GM12878 (cell line): ENCODE data around the gene FGFBP3. TPM values are rescaled to one million over a fixed set of nuclear protein-coding genes. Genes with fewer than 3 reads are reported as not detected.

Experiments used
- ATF7 ChIP-seq: fragments of 450-650 bp; IDR thresholded peaks from 2 replicates; pipeline ENCODE4 v1.6.1; 2016; ENCODE audit warnings: low read depth, mild to moderate bottlenecking
- CBX5 ChIP-seq: sonication (generic); IDR thresholded peaks from 2 replicates; pipeline ENCODE4 v1.6.1; 2016; ENCODE audit warnings: low read depth, moderate library complexity, mild to moderate bottlenecking, inconsistent platforms
- CREB1 ChIP-seq: IDR thresholded peaks from 2 replicates; pipeline ENCODE4 v1.6.1; 2012; ENCODE audit warnings: low read depth, mild to moderate bottlenecking, inconsistent platforms
- MYC ChIP-seq: IDR thresholded peaks from 2 replicates; pipeline ENCODE4 v1.6.1; 2011; ENCODE audit warnings: mild to moderate bottlenecking, low read length, moderate library complexity, inconsistent platforms; ENCODE audit not compliant: insufficient read depth, insufficient replicate concordance, insufficient read length, severe bottlenecking
- NR2C2 ChIP-seq: IDR thresholded peaks from 2 replicates; pipeline ENCODE4 v1.6.1; 2011; ENCODE audit warnings: borderline replicate concordance, low read depth; ENCODE audit not compliant: control insufficient read depth, insufficient read length
- NRF1 ChIP-seq: conservative IDR thresholded peaks from 2 replicates; pipeline ENCODE4 v1.6.1; 2011; ENCODE audit warnings: mild to moderate bottlenecking, low read depth, low read length, improper control_type of control experiment
- POLR2AphosphoS2 ChIP-seq: IDR thresholded peaks from 2 replicates; pipeline ENCODE4 v1.6.1; 2011; ENCODE audit warnings: low read depth, mild to moderate bottlenecking, low read length, improper control_type of control experiment, moderate library complexity
- SPI1 ChIP-seq: IDR thresholded peaks from 2 replicates; pipeline ENCODE4 v1.6.1; 2011; ENCODE audit warnings: low read depth, mild to moderate bottlenecking, low read length, moderate library complexity, borderline replicate concordance; ENCODE audit not compliant: insufficient read depth
- TCF12 ChIP-seq: IDR thresholded peaks from 2 replicates; pipeline ENCODE4 v1.6.1; 2011; ENCODE audit warnings: low read depth, mild to moderate bottlenecking, low read length
- TCF3 ChIP-seq: IDR thresholded peaks from 2 replicates; pipeline ENCODE4 v1.6.1; 2012; ENCODE audit warnings: low read depth, mild to moderate bottlenecking, low read length, borderline replicate concordance; ENCODE audit not compliant: insufficient read depth
- ZNF217 ChIP-seq: fragments of 450-650 bp; IDR thresholded peaks from 2 replicates; pipeline ENCODE4 v1.6.1; 2017; ENCODE audit warnings: antibody characterized with exemption, mild to moderate bottlenecking
- polyA plus RNA-seq, 11 experiments: library from polyadenylated mRNA; depleted of rRNA in 4 of 11; unstranded in 6 of 11; stranded (reverse) in 5 of 11; fragments of >200 nt; fragmentation: Nextera tagmentation in 4 of 11; fragmentation: Illumina TruSeq in 1 of 11; extraction: Ambion mirVana in 4 of 11; extraction: Trizol in 1 of 11; gene quantifications; 1 replicate in 1 of 11; 2 replicates in 10 of 11; pipeline versions ENCODE4 v1.2.1 to v1.2.3, GENCODE V29; 2011 to 2016; ENCODE audit warnings: inconsistent platforms in 2 of 11, missing spikeins in 2 of 11, low read depth in 1 of 11
- total RNA-seq, 4 experiments: library from RNA; depleted of rRNA in 3 of 4; stranded (reverse); fragments of >200 nt in 3 of 4; fragmentation: Illumina TruSeq in 1 of 4; extraction: Trizol in 1 of 4; gene quantifications; 2 replicates each; pipeline versions ENCODE4 v1.2.1 to v1.2.3, GENCODE V29; 2013 to 2021
- TF ChIP-seq, protein P1 (sequence below): fragments of 450-650 bp; formaldehyde crosslinking; IDR thresholded peaks from 2 replicates; pipeline ENCODE4 v1.4.0; 2022; ENCODE audit warnings: mild to moderate bottlenecking, moderate library complexity
- TF ChIP-seq, protein P2 (sequence below): fragments of 450-650 bp; IDR thresholded peaks from 2 replicates; pipeline ENCODE4 v1.6.1; 2018; ENCODE audit warnings: mild to moderate bottlenecking, low read depth, moderate library complexity; ENCODE audit not compliant: partially characterized antibody

FGFBP3 gene
- total and polyA plus RNA-seq, 10 of the 15 experiments (the other 5 are each of a cell fraction or from before 2014, with no cell fraction given): 0.08 to 1.0 (median 0.23) TPM

DNA sequence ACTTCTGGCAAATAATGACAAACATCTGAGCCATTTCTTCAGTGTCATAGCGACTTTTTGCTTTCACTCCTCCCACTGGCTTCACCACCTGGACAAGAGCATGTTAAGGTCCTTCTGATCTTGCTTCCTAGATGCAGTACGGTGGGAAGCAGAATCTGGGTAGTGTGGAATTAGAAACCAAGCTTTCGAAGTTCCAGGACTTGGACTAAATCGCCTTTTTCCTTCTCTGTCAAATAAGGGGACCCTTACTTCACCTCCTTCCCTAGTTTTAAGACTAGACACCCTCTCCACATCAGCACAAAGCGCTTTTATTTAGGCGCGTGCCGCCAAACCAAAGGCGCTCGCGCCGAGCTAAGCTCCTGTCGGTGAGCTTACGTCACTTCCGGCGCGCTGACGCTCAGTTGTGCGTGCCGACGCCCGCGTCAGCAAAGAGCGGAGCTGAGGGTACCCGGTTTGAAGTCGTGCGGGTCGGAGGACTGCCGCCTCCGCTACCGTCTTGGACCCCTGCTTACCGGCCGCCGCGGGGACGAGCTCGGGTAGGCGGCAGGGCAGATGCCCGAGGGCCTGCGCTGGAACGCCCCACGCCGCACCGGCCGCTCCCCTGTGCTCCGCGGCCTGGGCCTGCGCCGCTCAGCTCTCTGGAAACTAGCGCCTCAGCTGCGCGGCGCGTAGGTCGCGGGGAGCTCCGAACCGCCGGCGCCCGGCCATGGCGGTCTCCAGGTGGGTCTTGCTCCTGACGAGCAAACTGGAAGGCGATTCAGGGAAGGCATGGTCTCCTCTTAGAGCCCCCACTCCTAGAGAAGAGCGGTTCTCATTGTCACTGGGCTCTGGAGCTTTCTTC is 14.3 kb upstream of the FGFBP3 start, which contains the start of gene BTAF1 (continued):
- TF ChIP-seq, protein P1, sequence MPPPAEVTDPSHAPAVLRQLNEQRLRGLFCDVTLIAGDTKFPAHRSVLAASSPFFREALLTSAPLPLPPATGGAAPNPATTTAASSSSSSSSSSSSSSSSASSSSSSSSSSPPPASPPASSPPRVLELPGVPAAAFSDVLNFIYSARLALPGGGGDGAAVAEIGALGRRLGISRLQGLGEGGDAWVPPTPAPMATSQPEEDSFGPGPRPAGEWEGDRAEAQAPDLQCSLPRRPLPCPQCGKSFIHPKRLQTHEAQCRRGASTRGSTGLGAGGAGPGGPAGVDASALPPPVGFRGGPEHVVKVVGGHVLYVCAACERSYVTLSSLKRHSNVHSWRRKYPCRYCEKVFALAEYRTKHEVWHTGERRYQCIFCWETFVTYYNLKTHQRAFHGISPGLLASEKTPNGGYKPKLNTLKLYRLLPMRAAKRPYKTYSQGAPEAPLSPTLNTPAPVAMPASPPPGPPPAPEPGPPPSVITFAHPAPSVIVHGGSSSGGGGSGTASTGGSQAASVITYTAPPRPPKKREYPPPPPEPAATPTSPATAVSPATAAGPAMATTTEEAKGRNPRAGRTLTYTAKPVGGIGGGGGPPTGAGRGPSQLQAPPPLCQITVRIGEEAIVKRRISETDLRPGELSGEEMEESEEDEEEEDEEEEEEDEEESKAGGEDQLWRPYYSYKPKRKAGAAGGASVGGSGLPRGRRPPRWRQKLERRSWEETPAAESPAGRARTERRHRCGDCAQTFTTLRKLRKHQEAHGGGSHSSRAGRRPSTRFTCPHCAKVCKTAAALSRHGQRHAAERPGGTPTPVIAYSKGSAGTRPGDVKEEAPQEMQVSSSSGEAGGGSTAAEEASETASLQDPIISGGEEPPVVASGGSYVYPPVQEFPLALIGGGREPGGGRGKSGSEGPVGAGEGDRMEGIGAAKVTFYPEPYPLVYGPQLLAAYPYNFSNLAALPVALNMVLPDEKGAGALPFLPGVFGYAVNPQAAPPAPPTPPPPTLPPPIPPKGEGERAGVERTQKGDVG (CRISPR knock-in tag): no peak
- 0 out of 2 replicates have a peak, but pooled peaks have one; percentile 22 for TF ChIP-seq TCF12
- no peak for TF ChIP-seq NRF1
- peak; percentile 97 for TF ChIP-seq CREB1
- TF ChIP-seq SPI1: no peak
- no peak for TF ChIP-seq TCF3
- peak; percentile 69 for TF ChIP-seq POLR2AphosphoS2
- no peak for TF ChIP-seq NR2C2
- no peak for TF ChIP-seq ZNF217
- peak; percentile 91 for TF ChIP-seq ATF7
- TF ChIP-seq, protein P2, sequence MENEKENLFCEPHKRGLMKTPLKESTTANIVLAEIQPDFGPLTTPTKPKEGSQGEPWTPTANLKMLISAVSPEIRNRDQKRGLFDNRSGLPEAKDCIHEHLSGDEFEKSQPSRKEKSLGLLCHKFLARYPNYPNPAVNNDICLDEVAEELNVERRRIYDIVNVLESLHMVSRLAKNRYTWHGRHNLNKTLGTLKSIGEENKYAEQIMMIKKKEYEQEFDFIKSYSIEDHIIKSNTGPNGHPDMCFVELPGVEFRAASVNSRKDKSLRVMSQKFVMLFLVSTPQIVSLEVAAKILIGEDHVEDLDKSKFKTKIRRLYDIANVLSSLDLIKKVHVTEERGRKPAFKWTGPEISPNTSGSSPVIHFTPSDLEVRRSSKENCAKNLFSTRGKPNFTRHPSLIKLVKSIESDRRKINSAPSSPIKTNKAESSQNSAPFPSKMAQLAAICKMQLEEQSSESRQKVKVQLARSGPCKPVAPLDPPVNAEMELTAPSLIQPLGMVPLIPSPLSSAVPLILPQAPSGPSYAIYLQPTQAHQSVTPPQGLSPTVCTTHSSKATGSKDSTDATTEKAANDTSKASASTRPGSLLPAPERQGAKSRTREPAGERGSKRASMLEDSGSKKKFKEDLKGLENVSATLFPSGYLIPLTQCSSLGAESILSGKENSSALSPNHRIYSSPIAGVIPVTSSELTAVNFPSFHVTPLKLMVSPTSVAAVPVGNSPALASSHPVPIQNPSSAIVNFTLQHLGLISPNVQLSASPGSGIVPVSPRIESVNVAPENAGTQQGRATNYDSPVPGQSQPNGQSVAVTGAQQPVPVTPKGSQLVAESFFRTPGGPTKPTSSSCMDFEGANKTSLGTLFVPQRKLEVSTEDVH: peak; percentile 59
- TF ChIP-seq CBX5: no peak
- peak; percentile 31 for TF ChIP-seq MYC
